ENCODE data around the gene ARHGDIA.
A peak's percentile ranks its signal among the peaks of the same experiment; 100 is the strongest.
"Not testable (repeated sequence)": the region's sequence is repeated elsewhere in the genome, so short reads cannot be mapped to it uniquely, and the experiment has no call there.

The ARHGDIA gene

GRCh38 chr17:81840826-81841778, 30.0 kb downstream of the ARHGDIA start:
- H3K9me3 ChIP-seq (ENCODE audit: control insufficient read depth, low read depth, low read length) = no peaks in the 10 kb centered on the region
- H3K4me3 ChIP-seq (ENCODE audit: low read length) = no peak overlapping the region
- H3K36me3 ChIP-seq (ENCODE audit: control insufficient read depth, low read depth, low read length) = peaks cover 31% of the 10 kb centered on the region
- no peaks in the 10 kb centered on the region for H3K27me3 ChIP-seq (ENCODE audit: control insufficient read depth, insufficient read depth, low read length)
- H3K27ac ChIP-seq (ENCODE audit: low read length) = no peak overlapping the region
- H3K4me1 ChIP-seq (ENCODE audit: control insufficient read depth, low read depth, low read length) = no peaks in the 10 kb centered on the region
- no peak overlapping the region for H3K9ac ChIP-seq (ENCODE audit: low read length)

GRCh38 chr17:81840059-81840458, 31.1 kb downstream of the ARHGDIA start:
- H3K27ac ChIP-seq (ENCODE audit: low read length); H3K4me3 ChIP-seq (ENCODE audit: low read length): not testable (repeated sequence)

GRCh38 chr17:81839301-81839700, 31.8 kb downstream of the ARHGDIA start:
- Histone ChIP-seq H3K36me3 (ENCODE audit: control insufficient read depth, low read depth, low read length) (peaks cover 14% of the 10 kb centered on the region), H3K27me3 (ENCODE audit: control insufficient read depth, insufficient read depth, low read length) (no peaks in the 10 kb centered on the region), H3K4me3 (ENCODE audit: low read length) (no peak overlapping the region), H3K4me1 (ENCODE audit: control insufficient read depth, low read depth, low read length) (no peaks in the 10 kb centered on the region), H3K9ac (ENCODE audit: low read length) (no peak overlapping the region), H3K27ac (ENCODE audit: low read length) (no peak overlapping the region), H3K9me3 (ENCODE audit: control insufficient read depth, low read depth, low read length) (no peaks in the 10 kb centered on the region)

More at GRCh38 chr17:81840059-81840458, 31.1 kb downstream of the ARHGDIA start:
- peaks cover 21% of the 10 kb centered on the region for H3K36me3 ChIP-seq (ENCODE audit: control insufficient read depth, low read depth, low read length)
- H3K9ac ChIP-seq (ENCODE audit: low read length); H3K27me3 ChIP-seq (ENCODE audit: control insufficient read depth, insufficient read depth, low read length); H3K4me1 ChIP-seq (ENCODE audit: control insufficient read depth, low read depth, low read length); H3K9me3 ChIP-seq (ENCODE audit: control insufficient read depth, low read depth, low read length): not testable (repeated sequence)

- no peaks in the 10 kb centered on the region for H3K4me1 ChIP-seq (ENCODE audit: control insufficient read depth, low read depth, low read length)
- H3K36me3 ChIP-seq (ENCODE audit: control insufficient read depth, low read depth, low read length) = peaks cover 11% of the 10 kb centered on the region
- H3K27ac ChIP-seq (ENCODE audit: low read length) = no peak overlapping the region
- H3K27me3 ChIP-seq (ENCODE audit: control insufficient read depth, insufficient read depth, low read length) = no peaks in the 10 kb centered on the region
- H3K9ac ChIP-seq (ENCODE audit: low read length) = no peak overlapping the region
- no peak overlapping the region for H3K4me3 ChIP-seq (ENCODE audit: low read length)
- no peaks in the 10 kb centered on the region for H3K9me3 ChIP-seq (ENCODE audit: control insufficient read depth, low read depth, low read length)
Observed at GRCh38 chr17:81838753-81839255, 32.3 kb downstream of the ARHGDIA start.

GRCh38 chr17:81837641-81838040, 33.5 kb downstream of the ARHGDIA start:
- Histone ChIP-seq H3K9ac (ENCODE audit: low read length) (no peak overlapping the region), H3K9me3 (ENCODE audit: control insufficient read depth, low read depth, low read length) (no peaks in the 10 kb centered on the region), H3K4me3 (ENCODE audit: low read length) (no peak overlapping the region), H3K4me1 (ENCODE audit: control insufficient read depth, low read depth, low read length) (no peaks in the 10 kb centered on the region), H3K36me3 (ENCODE audit: control insufficient read depth, low read depth, low read length) (no peaks in the 10 kb centered on the region), H3K27ac (ENCODE audit: low read length) (no peak overlapping the region), H3K27me3 (ENCODE audit: control insufficient read depth, insufficient read depth, low read length) (no peaks in the 10 kb centered on the region)

- Histone ChIP-seq H3K4me3 (ENCODE audit: low read length) (peak within 1 kb of the TSS; percentile 81), H3K27ac (ENCODE audit: low read length) (peak within 1 kb of the TSS; percentile 89)
Observed at GRCh38 chr17:81834831-81835267, 36.3 kb downstream of the ARHGDIA start, which contains the start of gene PPP1R27. Gene PPP1R27, minus strand, starts transcription at chr17:81835050. Its CDS starts 97 bp downstream, at chr17:81834953.

GRCh38 chr17:81833921-81834830, 37.0 kb downstream of the ARHGDIA start:
- peaks cover 4% of the 10 kb centered on the region for H3K4me1 ChIP-seq (ENCODE audit: control insufficient read depth, low read depth, low read length)
- no peaks in the 10 kb centered on the region for H3K27me3 ChIP-seq (ENCODE audit: control insufficient read depth, insufficient read depth, low read length)
- H3K9ac ChIP-seq (ENCODE audit: low read length) = peak overlapping the region; percentile 97
- no peaks in the 10 kb centered on the region for H3K9me3 ChIP-seq (ENCODE audit: control insufficient read depth, low read depth, low read length)
- H3K4me3 ChIP-seq (ENCODE audit: low read length) = peak overlapping the region; percentile 81
- H3K27ac ChIP-seq (ENCODE audit: low read length) = peak overlapping the region; percentile 89
- H3K36me3 ChIP-seq (ENCODE audit: control insufficient read depth, low read depth, low read length) = no peaks in the 10 kb centered on the region

More at GRCh38 chr17:81834831-81835267, 36.3 kb downstream of the ARHGDIA start, which contains the start of gene PPP1R27:
- H3K9ac ChIP-seq (ENCODE audit: low read length) = peak within 1 kb of the TSS; percentile 97
- H3K4me1 ChIP-seq (ENCODE audit: control insufficient read depth, low read depth, low read length) = peaks cover 4% of the 10 kb centered on the region
- H3K9me3 ChIP-seq (ENCODE audit: control insufficient read depth, low read depth, low read length) = no peaks in the 10 kb centered on the region
- no peaks in the 10 kb centered on the region for H3K36me3 ChIP-seq (ENCODE audit: control insufficient read depth, low read depth, low read length)
- H3K27me3 ChIP-seq (ENCODE audit: control insufficient read depth, insufficient read depth, low read length) = no peaks in the 10 kb centered on the region

- Histone ChIP-seq H3K27me3 (ENCODE audit: control insufficient read depth, insufficient read depth, low read length) (no peaks in the 10 kb centered on the region), H3K4me1 (ENCODE audit: control insufficient read depth, low read depth, low read length) (peaks cover 4% of the 10 kb centered on the region)
Observed at GRCh38 chr17:81833160-81833920, 37.8 kb downstream of the ARHGDIA start, which contains the start of gene MCRIP1. Gene MCRIP1, minus strand, starts transcription at chr17:81833291. Its CDS starts 8,785 bp downstream, at chr17:81824506.

GRCh38 chr17:81832608-81833159, 38.5 kb downstream of the ARHGDIA start:
- H3K27me3 ChIP-seq (ENCODE audit: control insufficient read depth, insufficient read depth, low read length) = no peaks in the 10 kb centered on the region
- no peaks in the 10 kb centered on the region for H3K9me3 ChIP-seq (ENCODE audit: control insufficient read depth, low read depth, low read length)
- no peak overlapping the region for H3K27ac ChIP-seq (ENCODE audit: low read length)
- H3K36me3 ChIP-seq (ENCODE audit: control insufficient read depth, low read depth, low read length) = no peaks in the 10 kb centered on the region
- peaks cover 4% of the 10 kb centered on the region for H3K4me1 ChIP-seq (ENCODE audit: control insufficient read depth, low read depth, low read length)
- H3K4me3 ChIP-seq (ENCODE audit: low read length) = peak overlapping the region; percentile 72
- peak overlapping the region; percentile 57 for H3K9ac ChIP-seq (ENCODE audit: low read length)

More at GRCh38 chr17:81833160-81833920, 37.8 kb downstream of the ARHGDIA start, which contains the start of gene MCRIP1:
- Histone ChIP-seq H3K36me3 (ENCODE audit: control insufficient read depth, low read depth, low read length) (no peaks in the 10 kb centered on the region), H3K9me3 (ENCODE audit: control insufficient read depth, low read depth, low read length) (no peaks in the 10 kb centered on the region), H3K9ac (ENCODE audit: low read length) (peak within 1 kb of the TSS; percentile 97), H3K4me3 (ENCODE audit: low read length) (peak within 1 kb of the TSS; percentile 81), H3K27ac (ENCODE audit: low read length) (peak within 1 kb of the TSS; percentile 89)

- H3K27ac ChIP-seq (ENCODE audit: low read length) = no peak overlapping the region
- peak overlapping the region; percentile 72 for H3K4me3 ChIP-seq (ENCODE audit: low read length)
- H3K36me3 ChIP-seq (ENCODE audit: control insufficient read depth, low read depth, low read length) = no peaks in the 10 kb centered on the region
- H3K27me3 ChIP-seq (ENCODE audit: control insufficient read depth, insufficient read depth, low read length) = no peaks in the 10 kb centered on the region
- H3K4me1 ChIP-seq (ENCODE audit: control insufficient read depth, low read depth, low read length) = peaks cover 4% of the 10 kb centered on the region
- H3K9me3 ChIP-seq (ENCODE audit: control insufficient read depth, low read depth, low read length) = no peaks in the 10 kb centered on the region
- peak overlapping the region; percentile 57 for H3K9ac ChIP-seq (ENCODE audit: low read length)
Observed at GRCh38 chr17:81831957-81832607, 39.1 kb downstream of the ARHGDIA start.

Data from iPS-18a (cell line).